Measurements from ENCODE around the gene CERS2.

Gene CERS2, protein sequence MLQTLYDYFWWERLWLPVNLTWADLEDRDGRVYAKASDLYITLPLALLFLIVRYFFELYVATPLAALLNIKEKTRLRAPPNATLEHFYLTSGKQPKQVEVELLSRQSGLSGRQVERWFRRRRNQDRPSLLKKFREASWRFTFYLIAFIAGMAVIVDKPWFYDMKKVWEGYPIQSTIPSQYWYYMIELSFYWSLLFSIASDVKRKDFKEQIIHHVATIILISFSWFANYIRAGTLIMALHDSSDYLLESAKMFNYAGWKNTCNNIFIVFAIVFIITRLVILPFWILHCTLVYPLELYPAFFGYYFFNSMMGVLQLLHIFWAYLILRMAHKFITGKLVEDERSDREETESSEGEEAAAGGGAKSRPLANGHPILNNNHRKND

GRCh38 chr1:150974580-150975478, at the start of gene CERS2:
CERS2 (minus strand) TSS chr1:150974835; CDS start chr1:150969090, 5,745 bp downstream.
- DNase-seq (ENCODE audit: low read depth in 2 of 2): peak; percentile 52 to 62

GRCh38 chr1:151013518-151013917, 38.9 kb upstream of the CERS2 start:
- no peak for DNase-seq (ENCODE audit: low read depth in 2 of 2)

GRCh38 chr1:151012684-151013471, 38.2 kb upstream of the CERS2 start:
- no peak for DNase-seq (ENCODE audit: low read depth in 2 of 2)

- DNase-seq (ENCODE audit: low read depth in 2 of 2): no peak
Measured at GRCh38 chr1:151011154-151011850, 36.7 kb upstream of the CERS2 start.

- DNase-seq (ENCODE audit: low read depth in 2 of 2): no peak
Measured at GRCh38 chr1:151010346-151010726, 35.7 kb upstream of the CERS2 start.

GRCh38 chr1:151009674-151010345, 35.2 kb upstream of the CERS2 start:
- no peak for DNase-seq (ENCODE audit: low read depth in 2 of 2)

DNA sequence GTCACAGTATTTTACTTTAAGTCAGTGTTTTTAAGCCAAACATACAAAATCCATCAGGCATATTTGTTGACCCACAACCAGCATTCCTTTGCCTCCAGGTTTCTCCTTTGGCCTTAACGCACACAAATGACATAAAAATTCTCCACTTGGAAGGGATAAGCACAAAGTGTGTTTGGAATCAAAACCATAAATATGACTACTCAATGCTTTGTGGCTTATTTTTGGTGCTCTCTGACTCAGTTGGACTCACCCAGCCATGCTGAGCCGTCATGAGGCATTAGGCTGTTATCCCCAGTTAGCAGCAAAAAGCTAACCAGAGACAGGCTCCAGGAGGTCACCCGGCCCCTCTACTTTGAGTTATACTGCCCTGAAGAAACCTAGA, 34.6 kb upstream of the CERS2 start:
- peak in 1 of 2 experiments; percentile 13 for DNase-seq (ENCODE audit: low read depth in 2 of 2)

GRCh38 chr1:151008244-151009205, 33.9 kb upstream of the CERS2 start, which contains the start of gene PRUNE1:
PRUNE1 (plus strand) TSS chr1:151008449; CDS start chr1:151008633, 184 bp downstream.
- peak; percentile 84 for DNase-seq (ENCODE audit: low read depth in 2 of 2)

DNA sequence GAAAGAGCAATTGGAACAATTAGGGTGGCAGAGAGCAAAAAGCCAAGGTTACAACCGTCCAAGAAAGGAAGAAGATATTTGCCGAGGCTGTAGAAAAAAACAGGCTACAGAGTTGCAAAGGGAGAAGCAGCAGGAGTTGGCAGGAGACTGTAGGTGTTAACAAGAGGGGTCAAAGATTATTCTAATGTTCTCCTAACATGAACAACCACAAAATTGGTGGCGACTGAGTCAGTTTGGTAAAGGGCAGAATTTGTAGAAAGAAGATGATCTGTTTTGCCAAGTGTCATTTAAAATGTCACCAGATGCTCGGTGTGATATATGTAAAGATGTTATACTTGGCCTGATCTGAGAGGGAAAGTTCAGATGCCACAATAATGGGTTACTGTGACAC, 33.2 kb upstream of the CERS2 start:
- no peak for DNase-seq (ENCODE audit: low read depth in 2 of 2)

- peak; percentile 40 to 50 for DNase-seq (ENCODE audit: low read depth in 2 of 2)
Measured at GRCh38 chr1:151006327-151007052, 31.9 kb upstream of the CERS2 start, which contains the start of gene MINDY1. MINDY1 (minus strand) TSS chr1:151006902; CDS start chr1:151002617, 4,285 bp downstream.

GRCh38 chr1:151005729-151006319, 31.2 kb upstream of the CERS2 start:
- DNase-seq (ENCODE audit: low read depth in 2 of 2): no peak

DNA sequence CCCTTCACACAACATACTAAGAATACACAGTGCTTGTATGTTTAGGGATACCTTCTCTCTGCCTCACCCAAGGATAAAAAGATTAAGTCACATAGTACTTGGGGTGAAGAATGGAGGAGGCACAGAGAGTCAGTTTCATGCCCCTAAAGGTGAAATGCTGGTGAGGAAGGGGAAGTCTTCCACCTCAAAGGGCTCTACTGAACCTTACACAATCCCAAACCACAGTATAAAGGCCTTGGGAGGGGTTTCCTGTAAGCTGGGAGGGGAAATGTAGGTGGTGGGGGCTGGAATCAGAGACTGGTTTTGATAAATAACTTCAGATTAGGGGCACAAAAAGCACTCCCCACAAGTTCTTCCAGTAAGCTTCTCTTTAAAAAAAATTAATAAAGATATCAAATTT, 28.5 kb upstream of the CERS2 start:
- no peak for DNase-seq (ENCODE audit: low read depth in 2 of 2)

GRCh38 chr1:151002611-151003010, 28.0 kb upstream of the CERS2 start:
- DNase-seq (ENCODE audit: low read depth in 2 of 2): no peak

DNA sequence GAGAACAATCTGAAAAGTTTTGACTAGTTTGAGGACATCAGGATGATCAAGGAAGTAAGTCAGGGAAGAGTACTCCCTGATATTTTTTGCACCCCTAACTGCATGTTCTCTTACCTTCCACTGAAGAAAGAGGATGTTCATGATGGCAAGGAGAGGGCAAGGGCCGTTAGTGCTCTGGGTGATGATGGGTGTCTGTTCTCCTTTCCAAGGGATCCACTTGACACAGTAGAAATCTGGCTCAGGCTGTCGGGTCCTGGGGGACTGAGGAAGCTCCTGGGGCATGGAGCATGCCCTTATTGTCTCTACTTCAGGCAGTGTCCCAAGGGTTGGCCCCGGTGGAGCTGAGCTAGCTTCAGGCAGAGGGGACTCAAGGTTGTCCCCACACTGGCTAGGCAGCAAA, 27.4 kb upstream of the CERS2 start:
- no peak for DNase-seq (ENCODE audit: low read depth in 2 of 2)

- DNase-seq (ENCODE audit: low read depth in 2 of 2): no peak
Measured at GRCh38 chr1:151001602-151002001, 27.0 kb upstream of the CERS2 start.

GRCh38 chr1:151000408-151000807, 25.8 kb upstream of the CERS2 start:
- DNase-seq (ENCODE audit: low read depth in 2 of 2): no peak

- no peak for DNase-seq (ENCODE audit: low read depth in 2 of 2)
Measured at GRCh38 chr1:150999926-151000325, 25.3 kb upstream of the CERS2 start.

DNA sequence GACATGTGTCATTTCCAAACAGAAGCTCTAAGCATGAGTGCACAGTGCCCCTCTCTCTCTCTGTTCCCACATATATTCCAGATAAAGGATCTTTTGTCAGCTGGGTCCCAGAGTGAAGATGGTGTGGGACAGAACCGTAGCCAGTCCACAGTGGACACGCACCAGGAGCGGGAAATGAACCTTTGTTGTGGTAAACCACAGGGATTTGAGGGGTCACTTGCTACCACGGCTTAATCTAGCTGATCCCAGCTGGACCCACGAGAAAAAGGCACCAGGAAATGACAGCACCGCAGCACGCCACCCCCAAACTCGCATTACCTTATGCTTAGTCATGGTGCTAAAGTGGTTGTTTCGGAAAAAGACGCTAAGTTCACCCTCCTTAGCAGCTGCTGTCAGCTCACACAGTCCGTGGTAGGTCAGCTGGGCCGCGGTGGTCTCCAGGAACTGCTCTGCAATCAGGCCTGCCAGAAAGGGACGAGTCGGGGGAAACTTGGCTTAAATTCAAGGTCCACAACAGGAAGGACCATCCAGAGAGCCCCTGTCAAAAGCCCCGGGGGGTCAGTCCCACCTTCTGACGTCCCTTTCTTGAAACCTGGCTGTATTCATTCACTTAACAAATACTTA, 24.5 kb upstream of the CERS2 start:
- DNase-seq (ENCODE audit: low read depth in 2 of 2): no peak

Measured in fibroblast of skin of left biceps (primary cell).